ENCODE results near the gene SEMA4C.

Gene SEMA4C

GRCh38 chr2:96843538-96844268, 26.2 kb downstream of the SEMA4C start, which contains the start of gene ANKRD23:
Gene ANKRD23, minus strand, starts transcription at chr2:96844021. Its CDS starts 29 bp downstream, at chr2:96843992.
- TF ChIP-seq CTCF (IDR thresholded peaks at IDR 0.05; ENCODE audit: low read depth, low read length) = no peak
- Histone ChIP-seq H3K27me3 (no peaks in the 10 kb centered on the region), H3K9me3 (no peaks in the 10 kb centered on the region), H3K4me3 (ENCODE audit: low read depth, low read length) (no peak within 1 kb of the TSS), H3K4me1 (no peaks in the 10 kb centered on the region), H3K36me3 (no peaks in the 10 kb centered on the region)
- DNase-seq = no peak

GRCh38 chr2:96842600-96842999, 27.3 kb downstream of the SEMA4C start:
- no peak overlapping the region for H3K4me3 ChIP-seq (ENCODE audit: low read depth, low read length)
- TF ChIP-seq CTCF (IDR thresholded peaks at IDR 0.05; ENCODE audit: low read depth, low read length) = no peak
- DNase-seq = no peak

GRCh38 chr2:96841701-96842495, 28.0 kb downstream of the SEMA4C start:
- Histone ChIP-seq H3K4me1 (no peaks in the 10 kb centered on the region), H3K36me3 (no peaks in the 10 kb centered on the region), H3K27me3 (no peaks in the 10 kb centered on the region), H3K9me3 (no peaks in the 10 kb centered on the region), H3K4me3 (ENCODE audit: low read depth, low read length) (no peak overlapping the region)
- TF ChIP-seq CTCF (IDR thresholded peaks at IDR 0.05; ENCODE audit: low read depth, low read length) = no peak
- DNase-seq = no peak

More at GRCh38 chr2:96842600-96842999, 27.3 kb downstream of the SEMA4C start:
- H3K36me3 ChIP-seq = no peaks in the 10 kb centered on the region
- no peaks in the 10 kb centered on the region for H3K9me3 ChIP-seq
- H3K27me3 ChIP-seq = no peaks in the 10 kb centered on the region
- no peaks in the 10 kb centered on the region for H3K4me1 ChIP-seq

- no peak overlapping the region for H3K4me3 ChIP-seq (ENCODE audit: low read depth, low read length)
- no peak for TF ChIP-seq CTCF (IDR thresholded peaks at IDR 0.05; ENCODE audit: low read depth, low read length)
- H3K4me1 ChIP-seq = no peaks in the 10 kb centered on the region
- no peaks in the 10 kb centered on the region for H3K9me3 ChIP-seq
- H3K27me3 ChIP-seq = no peaks in the 10 kb centered on the region
- DNase-seq = no peak
- H3K36me3 ChIP-seq = no peaks in the 10 kb centered on the region
These were observed 29.7 kb downstream of the SEMA4C start for GRCh38 chr2:96839875-96840850.

GRCh38 chr2:96839293-96839874, 30.5 kb downstream of the SEMA4C start:
- Histone ChIP-seq H3K27me3 (no peaks in the 10 kb centered on the region), H3K9me3 (no peaks in the 10 kb centered on the region), H3K4me1 (no peaks in the 10 kb centered on the region), H3K4me3 (ENCODE audit: low read depth, low read length) (no peak overlapping the region), H3K36me3 (no peaks in the 10 kb centered on the region)
- no peak for DNase-seq
- TF ChIP-seq CTCF (IDR thresholded peaks at IDR 0.05; ENCODE audit: low read depth, low read length) = no peak

Data from BE2C (cell line).